Erythroblast (primary cell): ENCODE data around the gene ANKAR.

ENCODE experiments used
- GATA1 ChIP-seq: IDR thresholded peaks from 2 replicates; pipeline ENCODE4 v1.6.1; 2011; ENCODE audit warnings: low read depth, mild to moderate bottlenecking, control low read depth, low read length, moderate library complexity
- POLR2A ChIP-seq: IDR thresholded peaks from 2 replicates; pipeline ENCODE4 v1.6.1; 2011; ENCODE audit warnings: mild to moderate bottlenecking, low read length

DNA sequence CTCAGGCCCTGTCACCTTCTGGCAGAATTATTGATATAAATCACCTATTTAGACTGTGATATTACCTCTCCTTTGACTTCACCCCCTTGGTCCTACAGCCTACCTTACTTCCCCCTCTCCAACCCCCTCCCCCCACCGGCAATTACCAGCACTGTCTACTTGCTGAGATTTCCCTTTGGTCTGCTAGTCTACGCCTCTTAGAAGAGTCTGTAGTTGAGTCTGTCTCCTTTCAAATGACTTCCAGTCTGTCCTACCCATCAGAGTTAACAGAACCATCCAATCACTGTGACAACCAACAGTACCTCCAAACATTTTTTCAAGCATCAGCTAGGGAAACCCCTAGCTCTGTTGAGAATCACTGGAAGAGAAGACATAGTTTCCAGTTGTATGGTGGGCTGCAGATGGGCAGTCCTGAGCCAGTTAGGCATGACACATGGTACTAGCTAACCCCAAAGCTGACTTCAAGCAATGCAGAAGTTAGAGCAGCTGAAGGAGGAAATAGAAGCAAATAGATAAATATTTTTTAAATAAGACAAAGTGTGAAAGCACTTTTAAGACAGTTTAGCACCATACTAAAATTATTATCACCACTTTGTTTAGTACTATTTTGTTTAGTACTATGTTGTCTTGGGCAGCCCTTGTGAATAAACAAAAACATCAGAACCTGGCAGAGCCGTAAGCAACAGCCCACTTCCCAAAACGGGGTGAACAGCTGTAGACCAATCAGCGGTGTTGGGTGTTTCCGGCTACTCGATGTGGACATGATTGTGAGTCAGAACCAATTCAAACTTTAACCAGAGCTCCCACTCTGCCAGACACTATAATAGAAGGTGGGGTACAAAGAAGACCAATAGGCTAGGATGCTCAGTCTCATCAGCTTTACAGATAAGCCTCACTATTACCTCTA is 15.9 kb upstream of the ANKAR start:
- TF ChIP-seq POLR2A (no peak), GATA1 (no peak)
